ENCODE data around the gene VDR.

VDR gene

DNA sequence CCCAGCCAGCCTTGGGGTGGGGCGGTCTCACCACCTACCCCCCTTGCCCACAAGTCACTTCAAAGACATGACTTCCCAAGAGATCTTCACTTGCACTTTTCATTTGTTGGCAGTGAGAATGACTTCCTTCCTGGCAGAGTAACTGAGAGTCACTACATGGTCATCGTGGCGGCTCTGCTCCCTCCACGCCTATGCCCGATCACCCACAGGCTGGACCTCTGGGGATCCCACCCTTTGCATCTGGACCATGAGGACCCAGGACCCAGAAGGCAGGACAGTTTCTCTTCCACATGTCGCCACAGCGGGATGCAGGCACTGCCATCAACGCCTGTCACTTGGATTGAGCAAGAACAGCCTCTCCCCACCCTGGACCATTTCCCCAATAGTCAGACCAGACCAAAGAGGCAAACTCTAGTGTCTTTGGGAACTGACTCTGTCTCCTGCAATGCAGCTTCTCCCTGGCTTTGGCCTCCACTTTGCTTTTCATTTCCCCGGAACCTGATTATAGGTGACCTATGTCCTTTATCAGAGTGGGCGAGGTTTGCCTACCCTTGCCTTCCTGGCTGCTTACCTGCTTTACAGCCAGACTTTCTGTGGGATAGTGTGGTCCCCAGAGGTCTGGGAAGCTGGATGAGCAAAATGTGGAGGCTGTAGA, 3.6 kb downstream of the VDR start:
- no peaks in the 10 kb centered on the region for H3K79me2 ChIP-seq (ENCODE audit: insufficient read depth, low read length)
- H3K36me3 ChIP-seq (ENCODE audit: insufficient read depth, low read length), result no peaks in the 10 kb centered on the region
- H2AFZ ChIP-seq (ENCODE audit: low read length), result no peak overlapping the region
- no peaks in the 10 kb centered on the region for H3K9me2 ChIP-seq (replicated peaks; ENCODE audit: low read depth, low read length)
- peak overlapping the region; percentile 46 for H3K4me2 ChIP-seq (ENCODE audit: low read depth, low read length, poor library complexity, severe bottlenecking)
- TF ChIP-seq, protein P1, sequence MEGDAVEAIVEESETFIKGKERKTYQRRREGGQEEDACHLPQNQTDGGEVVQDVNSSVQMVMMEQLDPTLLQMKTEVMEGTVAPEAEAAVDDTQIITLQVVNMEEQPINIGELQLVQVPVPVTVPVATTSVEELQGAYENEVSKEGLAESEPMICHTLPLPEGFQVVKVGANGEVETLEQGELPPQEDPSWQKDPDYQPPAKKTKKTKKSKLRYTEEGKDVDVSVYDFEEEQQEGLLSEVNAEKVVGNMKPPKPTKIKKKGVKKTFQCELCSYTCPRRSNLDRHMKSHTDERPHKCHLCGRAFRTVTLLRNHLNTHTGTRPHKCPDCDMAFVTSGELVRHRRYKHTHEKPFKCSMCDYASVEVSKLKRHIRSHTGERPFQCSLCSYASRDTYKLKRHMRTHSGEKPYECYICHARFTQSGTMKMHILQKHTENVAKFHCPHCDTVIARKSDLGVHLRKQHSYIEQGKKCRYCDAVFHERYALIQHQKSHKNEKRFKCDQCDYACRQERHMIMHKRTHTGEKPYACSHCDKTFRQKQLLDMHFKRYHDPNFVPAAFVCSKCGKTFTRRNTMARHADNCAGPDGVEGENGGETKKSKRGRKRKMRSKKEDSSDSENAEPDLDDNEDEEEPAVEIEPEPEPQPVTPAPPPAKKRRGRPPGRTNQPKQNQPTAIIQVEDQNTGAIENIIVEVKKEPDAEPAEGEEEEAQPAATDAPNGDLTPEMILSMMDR (conservative IDR thresholded peaks at IDR 0.05; ENCODE audit: low read length), result no peak
- no peak for TF ChIP-seq EZH2phosphoT487 (IDR thresholded peaks at IDR 0.05; ENCODE audit: borderline replicate concordance)
- no peak overlapping the region for H3K9ac ChIP-seq (ENCODE audit: low read depth, low read length, poor library complexity, severe bottlenecking)
- H3K4me1 ChIP-seq (ENCODE audit: insufficient read depth, low read length, poor library complexity, severe bottlenecking), result peaks cover 47% of the 10 kb centered on the region
- no peaks in the 10 kb centered on the region for H3K9me3 ChIP-seq (ENCODE audit: insufficient read depth, low read depth, low read length)
- no peaks in the 10 kb centered on the region for H4K20me1 ChIP-seq (ENCODE audit: insufficient read depth, low read length, poor library complexity, severe bottlenecking)
- H3K27me3 ChIP-seq (ENCODE audit: insufficient read depth, low read length, poor library complexity, severe bottlenecking), result no peaks in the 10 kb centered on the region
- no peaks in the 10 kb centered on the region for H3F3A ChIP-seq (ENCODE audit: low read depth)
- no peak overlapping the region for H3K4me3 ChIP-seq (ENCODE audit: low read length, poor library complexity, severe bottlenecking)

DNA sequence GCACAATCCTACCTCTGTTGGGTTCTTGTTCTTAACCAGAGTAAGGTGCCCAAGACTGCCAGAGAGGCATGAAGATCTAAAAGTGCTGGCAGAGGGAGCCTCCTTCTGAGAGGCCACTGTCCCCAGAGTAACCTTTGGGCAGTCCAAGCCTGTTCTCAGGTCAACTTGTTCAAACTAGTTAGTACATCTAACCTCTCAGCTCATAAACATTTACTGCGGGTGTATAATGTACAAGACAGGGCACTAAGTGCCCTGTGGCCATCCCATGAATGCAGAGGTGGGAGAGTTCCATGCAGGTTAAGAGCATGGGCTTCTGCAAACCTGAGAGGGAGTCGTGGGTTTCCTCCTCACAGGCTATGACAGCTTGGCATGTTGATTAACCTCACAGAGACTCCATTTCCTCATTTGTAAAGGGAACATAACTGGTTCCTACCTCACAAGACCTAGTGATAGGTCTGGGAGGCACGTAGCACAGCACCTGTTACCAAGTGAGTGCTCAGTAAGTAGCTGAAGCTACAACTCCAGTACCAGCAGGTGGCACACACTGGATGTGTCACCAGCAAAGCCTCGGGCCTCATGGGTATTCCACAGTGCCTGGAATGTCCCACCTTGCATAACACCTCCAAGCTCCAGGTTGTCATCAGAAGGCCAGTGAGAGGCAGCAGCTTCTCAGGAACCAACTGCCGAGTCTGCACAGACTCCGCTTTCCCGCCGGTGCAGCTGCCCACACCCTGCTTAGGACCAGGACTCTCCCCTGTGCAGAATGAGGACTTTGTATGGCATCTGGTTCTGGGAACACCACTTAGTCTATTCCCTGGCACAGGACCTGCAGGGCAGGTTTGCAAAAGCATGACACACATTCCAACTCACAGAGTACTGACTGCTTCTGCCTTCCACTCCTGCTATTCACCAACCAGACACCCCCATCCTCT, 4.4 kb downstream of the VDR start:
- Histone ChIP-seq H3K4me3 (ENCODE audit: low read length, poor library complexity, severe bottlenecking) (peak overlapping the region; percentile 3), H3K27me3 (ENCODE audit: insufficient read depth, low read length, poor library complexity, severe bottlenecking) (no peaks in the 10 kb centered on the region), H2AFZ (ENCODE audit: low read length) (no peak overlapping the region), H3K4me1 (ENCODE audit: insufficient read depth, low read length, poor library complexity, severe bottlenecking) (peaks cover 47% of the 10 kb centered on the region), H3K36me3 (ENCODE audit: insufficient read depth, low read length) (no peaks in the 10 kb centered on the region), H3K9ac (ENCODE audit: low read depth, low read length, poor library complexity, severe bottlenecking) (peak overlapping the region; percentile 5), H4K20me1 (ENCODE audit: insufficient read depth, low read length, poor library complexity, severe bottlenecking) (no peaks in the 10 kb centered on the region), H3K4me2 (ENCODE audit: low read depth, low read length, poor library complexity, severe bottlenecking) (peak overlapping the region; percentile 46), H3F3A (ENCODE audit: low read depth) (no peaks in the 10 kb centered on the region), H3K9me2 (replicated peaks; ENCODE audit: low read depth, low read length) (no peaks in the 10 kb centered on the region), H3K79me2 (ENCODE audit: insufficient read depth, low read length) (no peaks in the 10 kb centered on the region), H3K9me3 (ENCODE audit: insufficient read depth, low read depth, low read length) (no peaks in the 10 kb centered on the region)
- no peak for TF ChIP-seq EZH2phosphoT487 (IDR thresholded peaks at IDR 0.05; ENCODE audit: borderline replicate concordance)
- TF ChIP-seq, protein P1 (conservative IDR thresholded peaks at IDR 0.05; ENCODE audit: low read length), result peak; percentile 57

DNA sequence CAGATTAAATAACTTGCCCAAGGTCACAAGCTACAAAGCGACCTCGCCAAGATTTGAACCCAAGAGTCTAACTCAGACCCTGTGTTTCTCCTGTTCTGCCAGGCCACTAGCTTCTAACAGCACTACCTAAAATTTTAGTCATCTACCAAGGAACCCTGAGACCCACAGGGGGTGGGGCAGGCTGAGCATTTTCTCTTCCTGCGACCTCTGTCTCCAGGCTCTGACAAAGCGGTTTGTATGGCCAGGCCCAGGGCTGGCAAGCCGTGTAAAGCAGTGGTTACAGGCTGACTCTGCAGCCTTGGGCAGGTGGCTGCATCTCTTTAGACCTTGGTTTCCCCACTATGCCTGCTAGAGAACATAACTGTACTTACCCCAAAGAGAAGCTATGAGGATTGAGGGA, 5.3 kb downstream of the VDR start:
- Histone ChIP-seq H3F3A (ENCODE audit: low read depth) (no peaks in the 10 kb centered on the region), H3K4me2 (ENCODE audit: low read depth, low read length, poor library complexity, severe bottlenecking) (no peak overlapping the region), H3K4me1 (ENCODE audit: insufficient read depth, low read length, poor library complexity, severe bottlenecking) (peaks cover 47% of the 10 kb centered on the region), H3K9me2 (replicated peaks; ENCODE audit: low read depth, low read length) (no peaks in the 10 kb centered on the region), H3K9ac (ENCODE audit: low read depth, low read length, poor library complexity, severe bottlenecking) (no peak overlapping the region), H4K20me1 (ENCODE audit: insufficient read depth, low read length, poor library complexity, severe bottlenecking) (no peaks in the 10 kb centered on the region), H3K36me3 (ENCODE audit: insufficient read depth, low read length) (no peaks in the 10 kb centered on the region), H3K27me3 (ENCODE audit: insufficient read depth, low read length, poor library complexity, severe bottlenecking) (no peaks in the 10 kb centered on the region), H2AFZ (ENCODE audit: low read length) (no peak overlapping the region), H3K9me3 (ENCODE audit: insufficient read depth, low read depth, low read length) (no peaks in the 10 kb centered on the region), H3K4me3 (ENCODE audit: low read length, poor library complexity, severe bottlenecking) (no peak overlapping the region), H3K79me2 (ENCODE audit: insufficient read depth, low read length) (no peaks in the 10 kb centered on the region)
- no peak for TF ChIP-seq EZH2phosphoT487 (IDR thresholded peaks at IDR 0.05; ENCODE audit: borderline replicate concordance)
- TF ChIP-seq, protein P1 (conservative IDR thresholded peaks at IDR 0.05; ENCODE audit: low read length), result no peak

Data from Loucy (cell line).